Hepatocyte (in vitro differentiated cells): ENCODE measurements around the gene TFAM. TPM values are rescaled to one million over a fixed set of nuclear protein-coding genes. Genes with fewer than 3 reads are reported as not detected.

Experiments
- DNase-seq: peaks from one replicate; pipeline ENCODE4 v3.0.0-alpha.2; 2016; ENCODE audit warnings: low spot score
- H2AFZ ChIP-seq: fragments of 200-600 bp; sonication (generic); 2 replicates; pipeline ENCODE4 v1.6.0; 2016; ENCODE audit warnings: antibody characterized with exemption, mild to moderate bottlenecking
- H3K27ac ChIP-seq: fragments of 200-600 bp; sonication (generic); 2 replicates; pipeline ENCODE4 v1.5.1; 2016; ENCODE audit warnings: mild to moderate bottlenecking
- H3K27me3 ChIP-seq: fragments of 200-600 bp; sonication (generic); 2 replicates; pipeline ENCODE4 v1.6.1; 2016
- H3K36me3 ChIP-seq: fragments of 200-600 bp; sonication (generic); replicated peaks from 2 replicates; pipeline ENCODE4 v1.5.1; 2016; ENCODE audit warnings: low read depth; ENCODE audit not compliant: insufficient read depth
- H3K4me1 ChIP-seq: fragments of 200-600 bp; sonication (generic); 2 replicates; pipeline ENCODE4 v1.5.1; 2016; ENCODE audit warnings: mild to moderate bottlenecking, moderate library complexity; ENCODE audit not compliant: insufficient read depth
- H3K4me2 ChIP-seq: fragments of 200-600 bp; sonication (generic); 2 replicates; pipeline ENCODE4 v1.6.0; 2016
- H3K4me3 ChIP-seq: fragments of 200-600 bp; sonication (generic); 2 replicates; pipeline ENCODE4 v1.5.1; 2016; ENCODE audit warnings: mild to moderate bottlenecking
- H3K79me2 ChIP-seq: fragments of 200-600 bp; sonication (generic); 2 replicates; pipeline ENCODE4 v1.6.0; 2017; ENCODE audit warnings: mild to moderate bottlenecking
- H3K9me2 ChIP-seq: fragments of 200-600 bp; sonication (generic); replicated peaks from 2 replicates; pipeline ENCODE4 v1.6.0; 2017; ENCODE audit warnings: mild to moderate bottlenecking; ENCODE audit not compliant: insufficient read depth
- H3K9me3 ChIP-seq: fragments of 200-600 bp; sonication (generic); 2 replicates; pipeline ENCODE4 v1.5.1; 2016; ENCODE audit warnings: low read depth, mild to moderate bottlenecking
- H4K20me1 ChIP-seq: fragments of 200-600 bp; sonication (generic); 2 replicates; pipeline ENCODE4 v1.6.0; 2016; ENCODE audit warnings: mild to moderate bottlenecking; ENCODE audit not compliant: insufficient read depth, poor library complexity, severe bottlenecking
- CTCF ChIP-seq: fragments of 200-600 bp; sonication (generic); IDR thresholded peaks from 2 replicates; pipeline ENCODE4 v1.5.1; 2016; ENCODE audit warnings: antibody characterized with exemption, mild to moderate bottlenecking; ENCODE audit not compliant: poor library complexity
- EZH2 ChIP-seq: fragments of 200-600 bp; sonication (generic); IDR thresholded peaks from 2 replicates; pipeline ENCODE4 v1.6.1; 2016; ENCODE audit warnings: antibody characterized with exemption, mild to moderate bottlenecking, borderline replicate concordance
- EZH2phosphoT487 ChIP-seq: fragments of 200-600 bp; sonication (generic); IDR thresholded peaks from one replicate; pipeline ENCODE4 v1.6.1; 2018; ENCODE audit warnings: antibody characterized with exemption, mild to moderate bottlenecking, low read depth, moderate library complexity; ENCODE audit not compliant: unreplicated experiment, severe bottlenecking
- WGBS: methylation state at CpG from one replicate; pipeline ENCODE4 v1.1.6; 2016; ENCODE audit warnings: low lambda C conversion rate; ENCODE audit errors: missing lambda C conversion rate; 5-methylcytosine and 5-hydroxymethylcytosine counted together
- polyA plus RNA-seq: library from polyadenylated mRNA; unstranded; fragments of >200 nt; fragmentation: Nextera tagmentation; extraction: Ambion mirVana; gene quantifications from 2 replicates; pipeline ENCODE4 v1.2.1, GENCODE V29; 2016
- total RNA-seq: library from RNA; depleted of rRNA; stranded (reverse); fragments of >200 nt; gene quantifications from 2 replicates; pipeline ENCODE4 v1.2.3, GENCODE V29; 2014

Gene TFAM
- total and polyA plus RNA-seq, 2 experiments from 2014 or later: 26.0 to 27.7 TPM

- 92% methylated on average over 3 of the region's 3 CpGs for WGBS
- Histone ChIP-seq H3K79me2 (peaks cover 33% of the 10 kb centered on the region), H2AFZ (no peak overlapping the region), H3K36me3 (no peaks in the 10 kb centered on the region), H3K9me3 (no peaks in the 10 kb centered on the region), H3K27ac (no peak overlapping the region), H3K4me2 (no peak overlapping the region), H3K4me1 (peaks cover 6% of the 10 kb centered on the region), H4K20me1 (no peaks in the 10 kb centered on the region), H3K27me3 (no peaks in the 10 kb centered on the region), H3K4me3 (no peak overlapping the region), H3K9me2 (no peaks in the 10 kb centered on the region)
- no peak for DNase-seq
- TF ChIP-seq EZH2phosphoT487: no peak
- TF ChIP-seq CTCF: no peak
- no peak for TF ChIP-seq EZH2
Observed at GRCh38 chr10:58359541-58359940, 25.7 kb upstream of the TFAM start.

GRCh38 chr10:58360412-58361004, 24.7 kb upstream of the TFAM start:
- TF ChIP-seq EZH2phosphoT487 (no peak), CTCF (no peak), EZH2 (no peak)
- Histone ChIP-seq H3K4me1 (peaks cover 6% of the 10 kb centered on the region), H3K9me3 (no peaks in the 10 kb centered on the region), H4K20me1 (no peaks in the 10 kb centered on the region), H3K36me3 (no peaks in the 10 kb centered on the region), H3K27me3 (no peaks in the 10 kb centered on the region), H2AFZ (no peak overlapping the region), H3K79me2 (peaks cover 24% of the 10 kb centered on the region), H3K9me2 (no peaks in the 10 kb centered on the region), H3K27ac (no peak overlapping the region), H3K4me2 (no peak overlapping the region), H3K4me3 (no peak overlapping the region)
- WGBS: 92% methylated on average over 9 of the region's 9 CpGs
- DNase-seq: no peak

GRCh38 chr10:58361353-58361752, 23.9 kb upstream of the TFAM start:
- 98% methylated on average over 2 of the region's 2 CpGs for WGBS
- H3K36me3 ChIP-seq: no peaks in the 10 kb centered on the region

More at GRCh38 chr10:58361353-58361752, 23.9 kb upstream of the TFAM start:
- no peak overlapping the region for H2AFZ ChIP-seq
- no peak overlapping the region for H3K4me3 ChIP-seq
- no peak overlapping the region for H3K27ac ChIP-seq
- H4K20me1 ChIP-seq: no peaks in the 10 kb centered on the region
- H3K4me1 ChIP-seq: peaks cover 6% of the 10 kb centered on the region
- H3K4me2 ChIP-seq: no peak overlapping the region
- H3K27me3 ChIP-seq: no peaks in the 10 kb centered on the region
- TF ChIP-seq EZH2: no peak
- no peak for TF ChIP-seq CTCF
- no peak for TF ChIP-seq EZH2phosphoT487
- H3K79me2 ChIP-seq: peaks cover 16% of the 10 kb centered on the region
- DNase-seq: no peak
- no peaks in the 10 kb centered on the region for H3K9me2 ChIP-seq
- H3K9me3 ChIP-seq: no peaks in the 10 kb centered on the region
